Natural killer cell (primary cell): ENCODE data around the gene IRF1. TPM values are rescaled to one million over a fixed set of nuclear protein-coding genes. Genes with fewer than 3 reads are reported as not detected.
A peak's percentile ranks its signal among the peaks of the same experiment; 100 is the strongest.
"Not testable (repeated sequence)": the region's sequence is repeated elsewhere in the genome, so short reads cannot be mapped to it uniquely, and the experiment has no call there.

ENCODE experiments used
- ATAC-seq, 3 donors: fragments of 150-1000 bp in 2 of 3; fragments of 200-7000 bp in 1 of 3; cut with Tn5 transposase; 1 replicate in 1 of 3; 2 replicates in 2 of 3; pipeline ENCODE4 v1.10.0; 2021; ENCODE audit warnings: mild to moderate bottlenecking in 2 of 3, moderate library complexity in 2 of 3
- DNase-seq, 2 donors: peaks; one replicate each; pipeline versions ENCODE4 v3.0.0 to v3.0.0-alpha.2; 2013 to 2021; ENCODE audit warnings: mixed read lengths in 1 of 2
- H3K27ac ChIP-seq: one replicate; pipeline ENCODE4 v1.5.1; 2013; ENCODE audit warnings: mild to moderate bottlenecking, low read length
- H3K27me3 ChIP-seq: one replicate; pipeline ENCODE4 v1.6.1; 2013; ENCODE audit warnings: low read length; ENCODE audit not compliant: control insufficient read depth, insufficient read depth
- H3K36me3 ChIP-seq: one replicate; pipeline ENCODE4 v1.6.1; 2013; ENCODE audit warnings: low read length; ENCODE audit not compliant: control insufficient read depth, insufficient read depth
- H3K4me1 ChIP-seq: one replicate; pipeline ENCODE4 v1.6.1; 2013; ENCODE audit warnings: low read length; ENCODE audit not compliant: control insufficient read depth, insufficient read depth
- H3K4me3 ChIP-seq: one replicate; pipeline ENCODE4 v1.5.1; 2013; ENCODE audit warnings: low read length
- H3K9me3 ChIP-seq: one replicate; pipeline ENCODE4 v1.6.1; 2013; ENCODE audit warnings: low read length; ENCODE audit not compliant: control insufficient read depth, insufficient read depth
- H3K27ac Mint-ChIP-seq, 2 donors: one replicate each; pipeline ENCODE4 v1.8.0; 2022; ENCODE audit warnings: mild to moderate bottlenecking in 2 of 2, mixed read lengths in 2 of 2, moderate library complexity in 1 of 2
- H3K27me3 Mint-ChIP-seq, 2 donors: one replicate each; pipeline ENCODE4 v1.8.0; 2022; ENCODE audit warnings: low read depth in 2 of 2, mixed read lengths in 2 of 2
- H3K36me3 Mint-ChIP-seq: one replicate; pipeline ENCODE4 v1.8.0; 2022; ENCODE audit warnings: mixed read lengths
- H3K4me1 Mint-ChIP-seq, 2 donors: one replicate each; pipeline ENCODE4 v1.8.0; 2022; ENCODE audit warnings: mixed read lengths in 2 of 2
- H3K4me3 Mint-ChIP-seq: one replicate; pipeline ENCODE4 v1.8.0; 2022; ENCODE audit warnings: mild to moderate bottlenecking, moderate library complexity, mixed read lengths
- H3K9me3 Mint-ChIP-seq, 2 donors: one replicate each; pipeline ENCODE4 v1.8.0; 2022; ENCODE audit warnings: mixed read lengths in 2 of 2
- CTCF ChIP-seq: fragments of 200-600 bp; IDR thresholded peaks from one replicate; pipeline ENCODE4 v1.8.0; 2022; ENCODE audit warnings: antibody characterized with exemption
- WGBS: methylation state at CpG from one replicate; pipeline ENCODE4 v1.1.7; 2013; ENCODE audit warnings: missing lambda C conversion rate; ENCODE audit not compliant: insufficient coverage; 5-methylcytosine and 5-hydroxymethylcytosine counted together
- intact Hi-C: fragments of 100-400 bp; cut with micrococcal nuclease; formaldehyde crosslinking; loops from one replicate; pipeline ENCODE4 v1.14.2; 2022
- total RNA-seq, 4 donors: library from RNA; stranded (reverse); fragments of 120-200 nt in 1 of 4; gene quantifications; one replicate each; pipeline versions ENCODE4 v1.2.3 to v1.2.4, GENCODE V29; 2013 to 2022

Gene IRF1
- total RNA-seq, 3 donors from 2014 or later (not counting 1 experiment from before 2014, with no cell fraction given) = 1,190 to 1,513 (median 1,282) TPM

GRCh38 chr5:132487095-132487428 lies 3.5 kb downstream of the IRF1 start:
- peak in 1 of 2 donors; percentile 33 for DNase-seq
- WGBS = 45% methylated on average over 4 of the region's 4 CpGs
- peak overlapping the region; percentile 96 for H3K4me3 Mint-ChIP-seq

GRCh38 chr5:132486318-132487094 lies 4.1 kb downstream of the IRF1 start:
- Histone ChIP-seq H3K36me3 (peaks cover 76% of the 10 kb centered on the region), H3K9me3 (no peaks in the 10 kb centered on the region), H3K4me1 (peaks cover 75% of the 10 kb centered on the region), H3K27me3 (no peaks in the 10 kb centered on the region), H3K27ac (peak overlapping the region; percentile 98), H3K4me3 (peak overlapping the region; percentile 97)
- intact Hi-C loops = no loop called here
- 52% methylated on average over 13 of the region's 14 CpGs for WGBS
- no peak for TF ChIP-seq CTCF
- H3K27ac Mint-ChIP-seq = peak overlapping the region; percentile 97 to 100
- H3K36me3 Mint-ChIP-seq = peaks cover 22% of the 10 kb centered on the region
- no peak for ATAC-seq
- H3K27me3 Mint-ChIP-seq = no peaks in the 10 kb centered on the region
- H3K4me3 Mint-ChIP-seq = peak overlapping the region; percentile 96
- peaks cover 63 to 74% of the 10 kb centered on the region in 2 donors for H3K4me1 Mint-ChIP-seq
- no peaks in the 10 kb centered on the region for H3K9me3 Mint-ChIP-seq
- DNase-seq = peak; percentile 22 to 29

More at GRCh38 chr5:132487095-132487428, 3.5 kb downstream of the IRF1 start:
- peaks cover 76% of the 10 kb centered on the region for H3K4me1 ChIP-seq
- H3K27me3 ChIP-seq = no peaks in the 10 kb centered on the region
- H3K36me3 ChIP-seq = peaks cover 72% of the 10 kb centered on the region
- H3K27ac ChIP-seq = peak overlapping the region; percentile 98
- Mint-ChIP-seq H3K4me1 (peaks cover 66 to 78% of the 10 kb centered on the region in 2 donors), H3K27me3 (no peaks in the 10 kb centered on the region), H3K27ac (peak overlapping the region; percentile 97 to 100), H3K9me3 (no peaks in the 10 kb centered on the region), H3K36me3 (peaks cover 22% of the 10 kb centered on the region)
- TF ChIP-seq CTCF = no peak
- no peak for ATAC-seq
- H3K4me3 ChIP-seq = peak overlapping the region; percentile 97
- intact Hi-C loops = no loop called here
- no peaks in the 10 kb centered on the region for H3K9me3 ChIP-seq

- intact Hi-C loops = no loop called here
- peak overlapping the region; percentile 97 for H3K4me3 ChIP-seq
- no peaks in the 10 kb centered on the region for H3K27me3 Mint-ChIP-seq
- H3K4me1 Mint-ChIP-seq = peaks cover 65 to 75% of the 10 kb centered on the region in 2 donors
- peaks cover 82% of the 10 kb centered on the region for H3K36me3 ChIP-seq
- H3K27ac Mint-ChIP-seq = peak overlapping the region; percentile 97 to 100
- no peaks in the 10 kb centered on the region for H3K9me3 Mint-ChIP-seq
- peak overlapping the region; percentile 98 for H3K27ac ChIP-seq
- peaks cover 77% of the 10 kb centered on the region for H3K4me1 ChIP-seq
- no peaks in the 10 kb centered on the region for H3K27me3 ChIP-seq
- 30% methylated on average over 6 of the region's 6 CpGs for WGBS
- H3K9me3 ChIP-seq = no peaks in the 10 kb centered on the region
- no peak for ATAC-seq
- H3K36me3 Mint-ChIP-seq = peaks cover 22% of the 10 kb centered on the region
- no peak for TF ChIP-seq CTCF
- H3K4me3 Mint-ChIP-seq = peak overlapping the region; percentile 96
- DNase-seq = peak; percentile 22 to 40
Observed at GRCh38 chr5:132485641-132486317, 4.8 kb downstream of the IRF1 start.

DNA sequence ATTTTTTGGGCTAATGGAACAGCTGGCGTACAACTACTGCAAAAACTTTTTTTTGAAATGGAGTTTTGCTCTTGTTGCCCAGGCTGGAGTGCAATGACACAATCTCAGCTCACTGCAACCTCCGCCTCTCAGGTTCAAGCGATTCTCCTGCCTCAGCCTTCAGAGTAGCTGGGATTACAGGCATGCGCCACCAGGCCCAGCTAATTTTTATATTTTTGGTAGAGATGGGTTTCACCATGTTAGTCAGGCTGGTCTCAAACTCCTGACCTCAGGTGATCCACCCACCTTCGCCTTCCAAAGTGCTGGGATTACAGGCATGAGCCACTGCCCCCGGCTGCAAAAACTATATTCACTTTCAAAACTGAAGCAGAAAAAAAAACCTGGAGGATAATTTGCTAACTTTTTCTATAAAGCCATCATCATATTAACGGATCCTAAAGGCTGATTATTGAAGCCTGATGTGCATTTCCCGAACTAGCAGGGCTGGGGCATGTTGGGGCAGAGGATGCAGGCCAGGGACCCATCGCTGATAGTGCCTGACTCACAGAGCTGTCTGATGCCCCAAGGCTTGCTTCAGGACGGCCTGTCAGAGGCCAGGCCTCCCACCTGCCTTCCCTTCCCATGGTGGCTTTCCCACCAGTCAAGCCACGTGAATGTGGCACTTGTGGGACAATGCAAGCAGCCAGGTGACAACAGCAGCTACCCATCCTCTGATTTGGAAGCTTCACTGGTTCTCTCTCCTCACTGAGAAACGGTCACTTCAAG lies 5.5 kb downstream of the IRF1 start:
- Histone ChIP-seq H3K4me1 (peaks cover 84% of the 10 kb centered on the region), H3K27ac (peak overlapping the region; percentile 98), H3K36me3 (peaks cover 85% of the 10 kb centered on the region)
- H3K27me3 Mint-ChIP-seq, H3K9me3 ChIP-seq, intact Hi-C loops, H3K4me3 ChIP-seq, H3K9me3 Mint-ChIP-seq, ATAC-seq, H3K27me3 ChIP-seq: not testable (repeated sequence)
- peaks cover 72 to 82% of the 10 kb centered on the region in 2 donors for H3K4me1 Mint-ChIP-seq
- H3K36me3 Mint-ChIP-seq = peaks cover 22% of the 10 kb centered on the region
- peak overlapping the region; percentile 97 to 100 for H3K27ac Mint-ChIP-seq
- H3K4me3 Mint-ChIP-seq = peak overlapping the region; percentile 96
- peak; percentile 21 to 39 for DNase-seq
- WGBS = 59% methylated on average over 11 of the region's 12 CpGs
